Measurements from ENCODE around the gene HEXA.

The HEXA gene

DNA sequence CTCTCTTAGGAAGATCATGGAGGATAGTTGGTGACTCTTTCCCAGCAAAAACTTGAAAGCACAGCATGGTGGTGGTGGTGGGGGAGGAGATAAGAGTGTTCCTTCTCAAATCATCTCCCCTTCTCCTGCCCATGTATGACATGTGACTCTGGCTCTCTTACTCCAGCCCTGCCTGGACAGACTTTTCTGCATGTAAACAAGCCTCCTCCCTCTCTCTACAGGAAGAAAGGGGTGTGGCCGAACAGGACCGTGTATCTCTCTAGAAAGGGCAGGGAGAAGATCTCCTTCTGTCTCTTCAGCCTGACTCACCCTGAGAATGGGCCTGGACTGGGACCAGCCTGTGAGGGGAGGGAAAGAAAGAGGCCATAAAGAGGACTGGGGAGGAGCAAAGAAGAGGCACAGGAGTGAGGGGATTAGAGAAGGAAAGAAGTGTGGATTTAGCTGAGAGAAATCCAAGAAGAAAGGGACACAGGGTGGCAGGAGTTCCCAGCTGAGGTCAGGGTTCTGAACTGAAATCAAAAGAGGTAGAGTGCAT, 57.3 kb downstream of the HEXA start:
- no peak for DNase-seq

DNA sequence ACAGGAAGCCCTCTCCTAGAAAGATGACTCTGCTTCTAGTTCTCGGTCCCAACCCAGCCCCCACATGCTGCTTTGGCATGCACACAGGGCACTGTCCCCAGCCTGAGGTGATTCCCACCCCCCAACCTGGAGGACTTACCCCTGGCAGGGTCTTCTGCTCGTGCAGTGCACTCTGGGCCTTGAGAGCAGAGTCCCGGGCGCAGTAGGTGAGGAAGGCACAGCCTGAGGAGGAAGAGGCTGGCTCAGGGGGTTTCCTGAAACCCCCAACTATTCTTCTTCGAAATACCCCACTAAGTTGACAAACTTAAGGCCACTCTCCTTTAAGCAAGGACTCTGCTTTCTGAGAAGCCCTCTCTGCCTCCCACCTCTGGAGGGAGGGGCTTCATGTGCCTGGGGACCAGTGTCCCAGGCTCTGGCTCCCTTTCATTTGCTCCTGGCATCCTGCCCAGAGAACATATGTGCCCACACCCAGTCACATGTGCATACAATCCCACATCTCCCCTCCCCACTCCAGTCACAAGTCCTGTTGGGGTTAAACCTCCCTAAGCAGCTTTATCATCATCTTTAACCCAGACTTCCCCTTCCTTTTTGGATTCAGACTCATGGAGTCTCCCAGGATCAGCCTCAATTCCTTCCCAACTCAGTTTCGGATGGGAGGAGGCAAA, 60.0 kb downstream of the HEXA start:
- DNase-seq = peak; percentile 28

DNA sequence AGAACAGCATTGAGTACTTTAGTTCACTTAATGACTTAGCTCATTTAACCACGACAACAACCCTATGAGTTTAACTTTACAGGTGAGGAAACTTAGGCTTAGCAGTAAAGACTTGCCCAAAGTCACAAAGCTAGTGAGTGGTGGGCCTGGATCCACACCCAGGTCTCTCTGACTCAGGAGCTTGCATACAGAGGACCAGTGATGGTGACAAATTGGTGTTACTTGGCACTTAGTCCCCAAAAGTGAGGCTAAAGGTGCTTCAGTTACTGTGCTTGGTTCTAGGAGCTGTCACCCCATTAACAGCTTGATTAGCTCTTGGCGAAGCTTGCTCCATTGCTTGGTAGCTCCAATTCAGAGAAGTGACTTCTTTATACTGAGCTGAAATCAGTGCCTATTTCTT, 61.9 kb downstream of the HEXA start:
- no peak for DNase-seq

DNA sequence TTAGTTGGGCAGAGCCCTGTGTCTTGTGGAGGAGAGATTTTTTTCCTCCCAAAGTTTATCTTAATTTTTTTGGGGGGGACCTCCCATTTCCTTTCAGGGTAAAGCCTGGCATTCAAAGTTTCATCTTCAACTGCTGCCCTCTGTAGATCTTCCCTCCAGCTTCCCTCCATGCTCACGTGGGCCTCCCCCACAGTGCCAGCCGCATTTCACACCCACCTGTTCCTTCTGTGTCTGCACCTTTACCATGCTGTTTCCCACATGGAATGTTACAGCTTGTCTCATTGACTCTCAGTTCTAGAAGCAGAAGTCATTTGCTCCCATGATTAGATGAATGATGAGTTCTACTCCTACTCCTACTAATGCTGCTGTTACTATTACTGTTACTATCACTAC, 62.4 kb downstream of the HEXA start:
- no peak for DNase-seq

DNA sequence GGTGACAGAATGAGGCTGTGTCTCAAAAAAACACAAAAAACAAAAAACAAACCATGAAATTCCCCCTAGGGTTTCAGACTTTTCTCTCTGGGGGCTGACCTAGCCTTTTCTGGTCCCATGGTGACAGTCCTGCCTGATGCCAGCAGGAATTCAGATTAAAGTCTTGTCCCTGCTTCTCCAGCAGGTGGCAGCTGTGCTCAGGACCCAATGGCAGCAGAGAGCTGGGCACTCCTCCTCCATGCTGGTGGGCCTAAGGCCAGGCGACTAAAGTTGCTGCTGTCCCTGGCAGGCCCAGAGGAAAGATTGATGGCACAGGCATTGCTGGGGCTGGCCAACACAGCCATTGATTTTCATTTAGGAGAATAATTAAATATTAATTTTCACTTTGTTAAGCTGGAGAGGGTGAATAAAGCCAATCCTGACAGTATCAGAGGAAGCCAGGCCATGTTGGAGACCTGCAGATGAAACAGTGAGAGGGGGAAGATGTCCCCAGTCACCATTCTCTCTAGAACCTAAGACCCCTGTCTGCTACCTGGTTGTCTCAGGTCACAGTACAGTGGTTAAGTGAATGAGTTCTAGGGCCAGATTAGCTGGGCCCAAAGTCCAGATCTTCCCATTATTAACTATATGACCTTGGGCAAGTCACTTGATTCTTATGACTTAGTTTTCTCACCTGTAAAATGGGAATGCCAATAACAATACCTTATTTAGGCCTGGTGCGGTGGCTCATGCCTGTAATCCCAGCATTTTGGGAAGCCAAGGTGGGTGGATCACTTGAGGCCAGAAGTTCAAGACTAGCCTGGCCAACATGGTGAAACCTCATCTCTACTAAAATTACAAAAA, 63.0 kb downstream of the HEXA start:
- DNase-seq = peak; percentile 55

DNA sequence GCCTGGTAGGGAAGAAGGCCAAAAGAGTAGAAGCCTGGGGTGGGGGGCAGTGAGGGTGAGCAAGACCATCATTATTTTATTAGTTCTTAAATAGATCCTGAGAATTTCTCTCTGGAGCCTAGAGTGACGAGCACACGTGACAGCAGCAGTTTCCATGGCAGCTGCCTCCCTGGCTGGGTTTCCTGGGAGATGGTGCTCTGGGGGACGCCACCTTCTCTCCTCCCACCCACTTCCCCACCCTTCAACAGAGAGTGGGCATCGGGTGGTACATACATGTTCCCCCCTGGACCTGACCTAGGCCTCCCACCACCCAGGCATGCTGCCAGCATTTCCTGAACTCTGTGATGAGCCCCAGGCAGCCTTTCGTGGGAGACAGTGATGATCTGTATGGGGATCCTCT, 68.8 kb downstream of the HEXA start:
- DNase-seq = no peak

DNA sequence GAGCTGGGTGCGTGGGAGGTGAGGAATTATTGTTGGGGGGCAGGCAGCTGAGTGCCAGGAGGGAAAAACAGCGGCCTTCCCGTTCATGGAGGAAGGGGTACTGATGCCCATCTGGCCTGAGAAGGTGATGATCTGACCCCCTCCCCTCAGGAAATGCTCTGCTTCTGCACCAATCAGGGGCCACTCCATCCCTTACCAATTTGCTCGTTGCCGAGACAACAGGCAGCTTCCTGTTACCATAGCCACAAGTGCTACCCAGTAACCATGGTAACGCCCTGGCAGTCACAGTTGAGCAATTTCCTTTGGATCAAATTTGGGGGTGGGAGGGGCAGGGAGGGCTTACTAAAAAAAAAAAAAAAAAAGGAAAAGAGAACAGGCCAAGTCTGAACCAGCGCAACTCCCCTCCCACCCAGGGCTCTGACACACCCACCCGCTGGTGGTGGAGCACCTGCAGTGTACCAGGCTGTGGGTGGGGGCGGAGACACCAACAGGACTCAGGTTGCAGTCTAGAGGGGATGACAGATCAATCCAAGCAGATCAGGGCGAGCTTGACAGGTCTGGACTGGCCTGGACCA, 69.5 kb downstream of the HEXA start:
- peak; percentile 13 for DNase-seq

DNA sequence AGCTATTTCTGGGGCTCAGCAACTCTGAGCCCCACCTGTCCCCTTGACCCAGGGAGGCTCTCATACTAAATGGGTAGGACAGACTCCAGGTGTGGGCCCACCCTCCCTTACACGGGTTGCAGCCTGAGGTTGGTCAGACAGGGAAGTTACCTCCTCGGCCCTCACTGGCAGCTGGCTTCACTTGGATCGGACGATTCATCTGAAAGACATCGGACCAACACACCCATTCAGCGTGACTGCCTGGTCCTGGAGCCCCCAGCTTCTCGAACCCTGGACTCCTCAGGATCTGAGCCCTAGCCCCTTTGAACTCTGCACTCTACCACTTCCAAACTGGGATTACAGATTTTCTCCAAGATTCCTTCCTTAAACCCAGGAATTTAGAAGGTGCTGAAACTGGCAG, 71.2 kb downstream of the HEXA start:
- DNase-seq = no peak

DNA sequence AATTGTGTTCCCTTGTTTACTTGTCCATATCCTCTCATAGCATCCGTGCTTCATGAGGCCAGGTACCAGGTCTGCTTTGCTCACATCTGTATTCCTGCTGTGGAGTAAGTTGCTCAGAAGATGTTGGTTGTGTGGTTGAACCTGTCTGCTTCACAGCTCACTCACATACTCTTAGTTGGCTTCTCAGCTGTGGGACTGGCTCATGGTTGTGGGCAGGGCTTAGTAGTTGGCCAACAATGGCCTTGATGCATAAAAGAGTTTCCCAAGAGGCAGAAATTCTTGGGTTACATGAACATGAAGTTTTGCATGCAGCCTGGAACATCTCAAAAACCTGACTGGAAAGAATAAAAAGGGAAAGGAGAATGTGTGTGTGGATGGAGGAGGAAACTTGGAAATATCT, 72.9 kb downstream of the HEXA start:
- DNase-seq = no peak

Data from NCI-H446 treated with DMSO at 0.1 percent for 48 hours (cell line).